Subcutaneous adipose tissue (tissue), 4 donors: Measurements from ENCODE around the gene EMD. TPM values are rescaled to one million over a fixed set of nuclear protein-coding genes. Genes with fewer than 3 reads are reported as not detected.

ENCODE experiments used
- total RNA-seq, 4 donors: library from RNA; depleted of rRNA; stranded (reverse); fragments of >200 nt; gene quantifications; one replicate each; pipeline ENCODE4 v1.1.0, GENCODE V29; 2016
- TF ChIP-seq, protein P1 (sequence below): fragments of 450-650 bp; IDR thresholded peaks from one replicate; pipeline ENCODE4 v1.5.1; 2016; ENCODE audit warnings: low read depth, mild to moderate bottlenecking, control low read depth, antibody characterized with exemption, moderate library complexity

The EMD gene
- total RNA-seq, 4 donors from 2014 or later: 27.6 to 37.9 (median 30.2) TPM

DNA sequence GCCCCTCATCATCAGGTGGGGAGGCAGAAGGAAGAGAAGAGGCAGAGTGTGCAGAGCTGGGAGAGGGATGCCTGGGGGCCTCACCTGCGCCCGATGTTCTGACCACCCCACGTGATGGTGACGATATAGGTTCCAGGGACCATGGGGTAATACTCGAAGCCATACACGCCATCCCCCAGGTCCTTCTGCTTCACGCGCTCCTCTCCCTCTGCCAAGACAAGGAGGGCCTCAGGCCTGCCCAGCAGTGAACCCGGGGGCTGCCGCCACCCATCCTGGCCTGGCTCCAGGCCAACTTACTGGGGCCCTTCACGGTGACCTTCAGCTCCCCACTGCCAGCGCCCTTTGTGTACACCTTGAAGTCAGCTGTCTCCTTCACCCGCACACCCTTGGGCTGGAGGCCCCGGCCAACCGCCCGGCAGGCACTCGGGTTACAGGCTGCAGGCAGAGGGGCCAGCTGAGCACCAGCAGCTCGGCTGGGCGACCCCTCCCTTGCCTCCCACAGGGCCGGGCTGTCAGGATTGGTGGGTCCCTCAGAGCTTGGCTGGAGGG lies 14.0 kb upstream of the EMD start:
- TF ChIP-seq, protein P1, sequence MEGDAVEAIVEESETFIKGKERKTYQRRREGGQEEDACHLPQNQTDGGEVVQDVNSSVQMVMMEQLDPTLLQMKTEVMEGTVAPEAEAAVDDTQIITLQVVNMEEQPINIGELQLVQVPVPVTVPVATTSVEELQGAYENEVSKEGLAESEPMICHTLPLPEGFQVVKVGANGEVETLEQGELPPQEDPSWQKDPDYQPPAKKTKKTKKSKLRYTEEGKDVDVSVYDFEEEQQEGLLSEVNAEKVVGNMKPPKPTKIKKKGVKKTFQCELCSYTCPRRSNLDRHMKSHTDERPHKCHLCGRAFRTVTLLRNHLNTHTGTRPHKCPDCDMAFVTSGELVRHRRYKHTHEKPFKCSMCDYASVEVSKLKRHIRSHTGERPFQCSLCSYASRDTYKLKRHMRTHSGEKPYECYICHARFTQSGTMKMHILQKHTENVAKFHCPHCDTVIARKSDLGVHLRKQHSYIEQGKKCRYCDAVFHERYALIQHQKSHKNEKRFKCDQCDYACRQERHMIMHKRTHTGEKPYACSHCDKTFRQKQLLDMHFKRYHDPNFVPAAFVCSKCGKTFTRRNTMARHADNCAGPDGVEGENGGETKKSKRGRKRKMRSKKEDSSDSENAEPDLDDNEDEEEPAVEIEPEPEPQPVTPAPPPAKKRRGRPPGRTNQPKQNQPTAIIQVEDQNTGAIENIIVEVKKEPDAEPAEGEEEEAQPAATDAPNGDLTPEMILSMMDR: no peak

GRCh38 chrX:154365997-154366665 lies 13.0 kb upstream of the EMD start:
- TF ChIP-seq, protein P1: no peak

DNA sequence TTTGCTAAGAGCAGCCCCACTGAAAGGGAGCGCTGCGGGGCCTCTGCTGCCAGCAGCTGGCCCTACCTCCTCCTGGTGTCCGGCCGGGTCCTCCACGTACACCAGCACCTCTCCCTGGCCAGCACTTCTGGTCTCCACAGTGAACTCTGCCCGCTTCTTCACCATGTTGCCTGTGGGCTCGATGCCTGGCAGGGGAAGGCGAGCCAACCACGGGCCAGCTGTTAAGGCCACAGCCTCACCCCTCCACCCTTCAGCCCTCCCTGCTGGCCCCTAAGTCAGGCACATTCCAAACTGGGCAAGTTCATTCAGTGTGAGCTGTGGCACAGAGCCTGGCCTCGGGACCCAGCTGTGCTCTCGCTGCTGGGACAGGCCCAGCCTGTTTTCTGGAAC lies 12.4 kb upstream of the EMD start:
- TF ChIP-seq, protein P1: no peak

GRCh38 chrX:154367474-154368308 lies 11.4 kb upstream of the EMD start:
- TF ChIP-seq, protein P1: no peak

DNA sequence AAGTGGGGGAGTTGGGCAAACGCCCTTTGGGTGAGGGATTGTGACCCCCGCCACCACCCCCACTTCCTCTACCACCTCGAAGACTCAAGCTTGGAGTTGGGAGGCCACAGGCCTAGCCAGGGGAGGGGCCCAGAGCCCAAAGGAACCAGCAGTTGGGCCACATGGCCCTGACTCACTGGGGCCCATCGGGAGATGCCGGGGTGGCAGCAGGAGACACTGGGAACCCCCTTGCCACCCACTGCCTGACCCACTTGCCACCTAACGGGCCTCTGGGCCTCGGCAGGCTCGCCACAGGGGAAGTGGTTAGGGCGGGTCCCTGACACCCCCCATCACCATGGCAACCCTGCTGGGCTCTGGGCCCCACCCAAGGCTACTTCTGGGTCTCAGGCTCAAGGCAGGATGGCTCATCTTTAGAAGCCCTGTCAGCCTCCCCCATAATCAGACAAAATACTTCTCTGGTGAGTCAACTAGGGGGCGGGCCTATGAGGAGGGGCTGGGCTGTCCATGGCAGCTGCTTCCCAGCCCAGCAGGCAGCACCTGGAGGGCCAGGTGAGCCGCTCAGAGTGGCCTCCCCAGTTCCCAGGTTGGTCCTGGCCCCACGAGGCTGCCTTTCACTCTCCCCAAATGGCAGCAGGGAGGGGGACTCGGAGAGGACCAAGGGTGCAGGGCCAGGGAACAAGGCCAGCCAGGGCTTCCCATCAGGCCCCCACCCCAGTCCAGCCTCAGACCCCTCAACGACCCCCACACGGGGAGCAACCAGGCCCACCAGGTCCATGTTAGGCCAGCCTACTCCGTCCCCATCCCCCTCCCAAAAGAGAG lies 10.3 kb upstream of the EMD start:
- TF ChIP-seq, protein P1: no peak

DNA sequence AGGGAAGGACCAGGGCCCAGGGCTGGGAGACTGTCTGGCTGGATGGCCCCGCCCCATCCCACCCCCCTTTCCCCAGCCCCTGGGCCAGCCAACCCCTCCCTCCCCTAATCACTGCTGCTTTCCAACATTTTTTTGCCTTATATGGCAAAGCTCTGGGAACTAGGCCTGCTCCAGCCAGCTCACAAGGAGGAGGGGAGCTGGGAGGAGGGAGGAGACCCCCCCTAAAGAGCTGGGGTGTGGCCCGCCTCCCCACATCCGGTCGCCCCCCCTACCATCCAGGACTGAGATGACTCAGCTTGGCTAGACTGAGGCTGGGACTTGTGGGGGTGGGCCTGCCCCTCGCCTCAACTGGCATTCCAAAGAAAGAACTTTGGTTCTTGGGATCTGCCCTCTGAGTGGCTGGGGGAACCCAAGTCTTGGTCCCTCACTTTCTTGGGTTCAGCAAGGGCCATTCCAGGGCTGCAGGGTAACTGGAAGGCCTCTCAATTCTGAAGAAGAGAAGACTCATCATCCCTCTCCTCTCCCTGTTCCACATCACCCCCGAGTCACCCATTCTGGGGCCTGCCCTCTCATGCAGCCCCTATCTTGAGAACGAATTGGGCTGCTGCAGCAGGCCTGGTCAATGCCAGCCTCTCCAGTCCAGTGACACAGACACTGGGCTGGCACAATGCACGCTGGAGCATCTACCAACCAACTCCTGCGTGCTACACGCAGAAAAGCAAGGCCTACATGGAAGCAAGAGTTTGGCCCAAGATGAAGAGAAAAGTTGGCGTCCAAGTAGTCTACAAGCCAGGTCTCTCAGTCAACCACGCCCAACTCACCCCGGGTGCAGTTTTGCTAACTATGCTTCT lies 9.4 kb upstream of the EMD start:
- TF ChIP-seq, protein P1: no peak
